ENCODE measurements around the gene TMEM150B. TPM values are rescaled to one million over a fixed set of nuclear protein-coding genes. Genes with fewer than 3 reads are reported as not detected.

The TMEM150B gene
- polyA plus RNA-seq, 1 of the 3 experiments (the other 2 are of a cell fraction) = not detected

- Histone ChIP-seq H3K27me3 (ENCODE audit: insufficient read depth) (no peaks in the 10 kb centered on the region), H3K27ac (ENCODE audit: low read depth in 2 of 2, low read length in 1 of 2) (no peak overlapping the region), H3K36me3 (replicated peaks in 1 of 2; ENCODE audit: control insufficient read depth in 1 of 2, insufficient read depth in 2 of 2, low read length in 1 of 2) (no peaks in the 10 kb centered on the region), H2AFZ (ENCODE audit: low read depth) (no peak overlapping the region), H3K79me2 (ENCODE audit: insufficient read depth) (no peaks in the 10 kb centered on the region), H3K4me1 (ENCODE audit: control insufficient read depth in 1 of 2, insufficient read depth in 2 of 2, low read depth in 1 of 2, low read length in 1 of 2) (no peaks in the 10 kb centered on the region), H3F3A (replicated peaks; ENCODE audit: insufficient read depth) (no peaks in the 10 kb centered on the region), H3K9me3 (no peaks in the 10 kb centered on the region), H3K9ac (no peak overlapping the region), H3K4me2 (no peak overlapping the region), H3K4me3 (ENCODE audit: low read depth in 2 of 2, low read length in 1 of 2) (no peak overlapping the region), H3K9me2 (no peaks in the 10 kb centered on the region), H4K20me1 (ENCODE audit: insufficient read depth) (no peaks in the 10 kb centered on the region)
- TF ChIP-seq MAX (IDR thresholded peaks at IDR 0.05; ENCODE audit: low read depth) (no peak), USF1 (IDR thresholded peaks at IDR 0.05; ENCODE audit: borderline replicate concordance, low read depth) (no peak), RFX5 (IDR thresholded peaks at IDR 0.05; ENCODE audit: low read length) (no peak), NFIC (IDR thresholded peaks at IDR 0.05; ENCODE audit: borderline replicate concordance) (no peak), JUND (IDR thresholded peaks at IDR 0.05) (no peak), RAD21 (IDR thresholded peaks at IDR 0.05; ENCODE audit: low read length) (no peak), REST (IDR thresholded peaks at IDR 0.05; ENCODE audit: low read depth, low read length) (no peak), RXRA (IDR thresholded peaks at IDR 0.05; ENCODE audit: borderline replicate concordance, low read depth) (no peak), MXI1 (IDR thresholded peaks at IDR 0.05; ENCODE audit: low read depth, low read length) (no peak), CHD2 (IDR thresholded peaks at IDR 0.05; ENCODE audit: low read length, partially characterized antibody) (no peak), GATA2 (CRISPR knock-in tag; IDR thresholded peaks at IDR 0.05) (no peak), FOXM1 (IDR thresholded peaks at IDR 0.05; ENCODE audit: low read depth) (no peak), PBX3 (IDR thresholded peaks at IDR 0.05) (no peak), TEAD4 (IDR thresholded peaks at IDR 0.05; ENCODE audit: borderline replicate concordance, insufficient read depth) (no peak), ELF1 (IDR thresholded peaks at IDR 0.05) (no peak), FOSL2 (IDR thresholded peaks at IDR 0.05; ENCODE audit: borderline replicate concordance, low read depth) (no peak), NRF1 (IDR thresholded peaks at IDR 0.05; ENCODE audit: low read depth, low read length) (no peak), TAF1 (IDR thresholded peaks at IDR 0.05; ENCODE audit: borderline replicate concordance, low read depth, low read length) (no peak), YY1 (IDR thresholded peaks at IDR 0.05; ENCODE audit: low read depth) (no peak), FOXJ3 (CRISPR knock-in tag; IDR thresholded peaks at IDR 0.05) (no peak)
- 70% methylated on average over 10 of the region's 12 CpGs for WGBS (ENCODE audit: low lambda C conversion rate)
- no peak for DNase-seq
- CTCF ChIA-PET = interaction anchor here (0.7 to 3.8 kb wide), 5 partner anchors 18 to 97 kb away, joined by 3 to 21 read pairs (median 3); no protein-coding TSS in a partner anchor
- POLR2A ChIA-PET = interaction anchor here (1.3 kb wide), 1 partner anchor 9 kb away, joined by 4 read pairs; no protein-coding TSS in a partner anchor
Measured at GRCh38 chr19:55322204-55322885, 2.8 kb downstream of the TMEM150B start.
